ENCODE results near the gene KLHL22.
"Not testable (repeated sequence)": the region's sequence is repeated elsewhere in the genome, so short reads cannot be mapped to it uniquely, and the experiment has no call there.

Gene KLHL22

DNA sequence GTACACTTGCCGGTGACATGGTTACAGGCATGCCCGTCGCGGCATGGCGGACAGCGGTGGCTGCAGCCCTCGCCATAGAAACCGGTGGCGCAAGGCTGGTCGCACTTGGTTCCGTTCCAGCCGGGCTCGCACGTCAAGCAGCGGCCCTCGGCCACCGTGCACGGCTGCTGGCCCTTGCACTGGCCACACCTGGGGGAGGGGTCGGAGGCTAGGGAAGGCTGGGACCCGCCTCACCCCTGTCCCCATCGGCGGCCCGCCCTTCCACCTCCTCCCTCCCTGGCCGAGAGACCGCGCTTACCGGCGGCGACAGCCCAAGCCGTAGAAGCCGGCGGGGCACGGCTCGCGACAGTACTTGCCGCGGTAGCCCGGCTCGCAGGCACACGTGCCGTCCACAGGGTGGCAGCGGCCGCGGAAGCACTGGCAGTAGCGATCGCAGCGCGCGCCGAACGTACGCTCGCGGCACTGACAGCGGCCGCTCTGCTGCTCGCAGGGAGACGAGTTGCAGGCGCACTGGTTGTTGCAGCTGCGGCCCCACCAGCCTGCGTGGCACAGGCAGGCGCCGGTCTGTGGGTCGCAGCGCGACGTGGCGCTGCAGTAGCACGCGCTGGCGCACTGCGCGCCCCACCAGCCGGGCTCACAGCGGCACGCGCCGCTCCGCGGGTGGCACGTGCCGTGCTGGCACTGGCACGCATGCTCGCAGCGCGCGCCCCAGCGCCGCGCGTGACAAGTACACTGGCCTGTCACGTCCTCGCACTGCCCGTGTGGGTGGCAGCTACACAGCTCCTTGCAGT is 64.7 kb downstream of the KLHL22 start:
- peak in 1 of 2 experiments; percentile 26 for DNase-seq

DNA sequence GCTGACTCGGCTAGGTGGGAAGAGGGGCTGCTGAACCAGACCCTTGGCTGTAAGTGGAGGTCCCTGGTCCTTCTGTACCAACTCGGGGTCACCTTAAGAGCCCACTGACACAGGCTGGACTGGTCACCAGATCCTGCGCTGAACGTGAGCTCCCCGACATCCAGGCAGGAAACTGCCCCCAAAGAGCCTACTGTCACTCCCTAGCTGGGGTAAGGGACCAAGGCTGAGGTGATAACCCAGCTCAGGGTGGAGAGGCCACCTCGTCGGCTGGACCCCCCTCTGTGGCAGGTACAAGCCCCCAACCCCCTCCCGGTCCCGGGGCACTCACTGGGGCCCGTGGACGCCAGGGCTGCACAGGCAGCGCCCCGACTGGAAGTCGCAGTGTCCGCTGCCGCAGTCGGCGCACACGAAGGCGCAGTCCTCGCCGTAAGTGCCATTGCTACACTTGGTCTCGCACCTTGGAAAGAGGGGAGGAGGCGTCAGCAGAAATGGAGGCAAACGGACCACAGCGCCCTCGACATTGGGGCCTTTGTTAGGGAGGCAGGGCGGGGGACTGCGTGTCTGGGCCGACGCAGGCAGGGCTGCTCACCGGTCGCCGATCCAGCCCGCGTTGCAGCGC is 65.4 kb downstream of the KLHL22 start:
- no peak for DNase-seq

DNA sequence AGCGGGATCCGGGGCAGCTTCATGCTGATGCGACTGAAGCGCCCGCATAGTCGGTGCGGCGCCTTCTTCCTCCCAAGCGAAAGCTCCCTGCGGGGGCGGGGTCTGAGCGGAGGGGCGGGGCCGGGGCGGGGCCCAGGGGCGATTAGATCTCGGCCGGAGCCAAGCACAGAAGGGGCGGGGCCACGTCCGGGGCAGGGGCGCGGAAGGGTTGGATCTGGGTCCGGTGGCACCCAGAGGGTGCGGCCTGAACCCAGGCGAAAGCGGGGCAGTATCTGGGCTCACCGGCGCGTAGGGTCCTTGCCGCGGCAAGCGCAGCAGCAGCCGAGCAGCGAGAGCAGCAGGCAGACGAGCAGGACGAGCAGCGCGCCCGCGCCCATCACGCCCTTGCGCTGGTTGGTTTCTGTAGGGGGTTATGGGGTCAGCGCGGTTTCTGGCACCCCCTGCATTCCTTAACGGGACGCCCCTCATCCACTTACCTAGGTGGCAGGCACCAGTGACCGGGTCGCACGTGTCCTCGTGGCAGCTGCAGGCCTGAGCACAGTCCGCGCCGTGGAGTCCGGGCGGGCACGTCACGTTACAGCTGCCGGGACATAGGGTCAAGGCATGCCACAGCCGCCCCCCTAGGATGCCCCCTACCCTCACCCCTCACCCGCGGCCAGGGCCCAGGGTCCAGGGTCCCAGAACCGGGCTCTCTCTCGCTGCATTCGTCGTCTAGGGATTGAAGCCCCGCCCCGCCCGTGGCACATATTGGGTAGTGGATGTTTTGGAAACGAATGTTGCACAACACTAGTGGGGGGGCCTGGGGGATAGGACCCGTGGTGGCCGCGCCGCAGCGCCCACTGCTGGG is 66.1 kb downstream of the KLHL22 start:
- no peak for DNase-seq

DNA sequence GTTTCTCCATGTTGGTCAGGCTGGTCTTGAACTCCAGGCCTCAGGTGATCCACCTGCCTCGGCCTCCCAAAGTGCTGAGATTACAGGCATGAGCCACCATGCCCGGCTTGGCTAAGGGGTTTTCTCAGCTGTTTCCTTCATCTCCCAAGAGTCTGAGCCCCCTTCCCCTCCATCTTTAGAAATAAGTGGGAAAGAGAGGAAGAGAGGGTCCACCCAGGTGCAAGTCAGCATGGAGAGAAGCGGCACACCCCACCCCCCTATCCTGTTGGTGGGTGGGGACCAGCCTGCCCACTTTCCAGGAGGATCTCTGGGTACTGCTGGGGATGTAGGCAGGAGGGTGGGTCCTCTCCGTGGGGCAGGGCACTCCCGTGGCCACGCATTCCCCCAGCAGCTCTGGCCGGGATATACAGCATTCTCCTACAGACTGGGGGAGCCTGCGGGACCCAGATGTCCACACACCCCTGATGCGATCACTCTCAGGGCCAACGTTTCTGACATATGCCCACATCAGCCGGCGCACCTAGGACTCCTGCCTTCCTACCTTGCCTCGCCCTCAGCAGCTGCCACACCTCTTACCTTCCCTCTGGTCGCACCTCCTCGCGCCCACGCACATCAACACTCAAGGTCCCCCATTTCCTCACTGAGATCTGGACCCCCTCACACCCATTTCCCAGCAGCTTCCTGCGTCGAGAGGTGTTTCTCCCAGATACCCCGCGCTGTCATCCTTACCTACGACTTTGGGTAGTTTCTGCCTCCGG is 66.9 kb downstream of the KLHL22 start:
- no peak for DNase-seq

DNA sequence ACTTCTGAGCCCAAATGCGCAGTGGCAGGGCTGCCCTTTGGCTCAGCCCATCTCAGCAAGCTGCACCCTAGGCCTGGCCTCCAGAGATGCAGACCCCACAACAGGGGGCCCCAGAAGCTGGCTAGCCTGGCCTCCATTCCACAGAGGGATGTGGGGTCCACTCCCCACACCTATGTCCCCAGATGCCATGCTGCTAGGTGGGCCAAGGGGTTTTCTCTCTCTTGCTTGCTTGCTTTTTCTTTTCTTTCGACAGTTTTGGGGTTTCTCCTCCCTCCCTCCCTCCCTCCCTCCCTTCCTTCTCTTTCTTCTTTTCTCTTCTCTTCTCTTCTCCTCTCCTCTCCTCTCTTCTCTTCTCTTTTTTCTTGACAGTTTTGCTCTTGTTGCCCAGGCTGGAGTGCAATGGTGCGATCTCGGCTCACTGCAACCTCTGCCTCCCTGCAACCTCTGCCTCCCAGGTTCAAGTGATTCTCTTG is 67.6 kb downstream of the KLHL22 start:
- no peak for DNase-seq

DNA sequence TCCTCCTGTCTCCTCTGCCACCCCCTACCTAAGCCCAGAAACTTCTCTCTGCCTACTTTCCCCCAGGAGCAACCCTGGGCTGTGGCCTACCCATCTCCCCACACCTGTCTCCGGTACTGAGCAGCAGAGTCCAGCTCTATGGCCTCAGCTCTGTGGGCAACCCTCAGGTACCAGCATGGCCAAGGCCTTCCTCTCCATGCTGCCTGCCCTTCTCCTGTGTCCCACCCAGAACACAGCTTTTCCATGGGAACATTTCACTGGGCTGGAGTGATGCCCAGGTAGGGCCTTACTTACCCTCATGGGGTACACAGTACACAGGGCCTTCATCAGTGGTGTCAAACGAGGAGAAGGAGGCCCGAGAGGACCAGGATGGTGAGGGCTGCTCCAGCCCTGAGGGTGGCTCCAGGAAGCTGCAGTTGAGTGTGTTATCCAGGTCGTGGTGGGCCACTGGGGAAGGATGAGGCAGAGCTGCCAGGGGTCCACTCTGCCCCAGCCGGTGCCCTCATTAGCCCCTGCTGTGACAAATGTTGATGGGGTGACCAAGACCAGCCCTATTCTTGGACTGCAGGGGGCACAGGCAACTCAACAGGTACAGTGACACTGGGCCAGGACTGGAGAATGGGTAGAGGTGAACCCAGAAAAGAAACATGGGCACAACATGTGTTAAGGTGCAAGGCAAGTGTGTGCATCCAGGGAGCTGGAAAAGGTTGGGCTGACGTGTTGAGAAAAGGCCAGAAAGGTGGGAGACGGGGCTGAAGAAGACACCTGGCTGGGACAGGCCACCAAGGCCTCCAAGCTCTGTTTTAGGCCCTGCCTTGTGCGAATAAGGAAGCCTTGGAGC is 68.3 kb downstream of the KLHL22 start:
- no peak for DNase-seq

DNA sequence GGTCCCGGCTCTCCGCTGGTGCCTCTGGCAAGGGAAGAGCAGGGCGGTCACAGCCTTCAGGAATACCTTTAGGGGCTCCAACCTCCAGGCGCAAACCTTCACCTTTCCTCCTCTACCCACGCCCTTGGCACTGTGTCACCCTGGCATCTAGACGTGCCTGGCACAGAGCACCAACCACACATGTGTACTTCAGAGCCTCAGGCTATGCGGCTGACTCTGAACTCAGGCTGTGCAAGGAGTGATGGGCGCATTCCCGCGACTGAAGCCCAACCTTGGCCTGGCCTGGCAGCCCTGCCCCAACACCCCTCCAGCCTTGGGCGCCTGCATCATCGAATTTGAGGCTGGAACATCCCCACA is 69.4 kb downstream of the KLHL22 start:
- no peak for DNase-seq

DNA sequence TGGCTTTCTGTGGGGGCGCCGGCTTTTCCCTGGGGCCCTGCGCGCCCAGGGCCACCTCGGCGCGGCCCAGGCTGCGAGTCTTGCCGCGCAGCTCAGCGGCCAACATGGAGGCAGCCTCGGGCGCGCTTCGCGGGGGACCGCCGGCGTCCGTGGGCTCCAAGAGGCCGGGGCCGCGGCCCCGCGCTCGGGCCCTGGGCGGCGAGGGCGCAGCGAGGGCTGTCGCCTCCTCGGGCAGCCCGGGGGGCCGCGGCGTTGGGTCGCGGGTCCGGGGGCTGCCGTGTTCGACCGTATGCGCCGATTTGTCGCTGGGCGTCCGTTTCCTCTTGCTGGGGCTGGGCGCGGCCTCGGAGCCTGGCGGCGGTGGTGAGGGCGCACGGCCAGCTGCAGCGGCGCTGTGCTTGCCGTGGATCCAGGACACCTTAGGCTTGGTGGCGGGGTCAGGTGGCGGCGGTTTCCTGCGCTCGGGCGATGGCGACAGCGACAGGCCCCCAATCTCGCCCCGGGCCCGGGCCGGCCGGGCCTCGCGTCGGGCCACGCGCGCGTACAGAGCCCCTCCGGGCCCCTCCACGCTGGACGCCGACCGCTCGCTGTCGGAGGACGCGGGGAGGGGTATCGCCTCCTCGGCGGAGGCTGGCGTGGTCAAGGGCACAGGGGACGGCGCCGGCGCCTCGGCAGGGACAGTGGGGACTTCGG is 69.9 kb downstream of the KLHL22 start:
- no peak for DNase-seq

DNA sequence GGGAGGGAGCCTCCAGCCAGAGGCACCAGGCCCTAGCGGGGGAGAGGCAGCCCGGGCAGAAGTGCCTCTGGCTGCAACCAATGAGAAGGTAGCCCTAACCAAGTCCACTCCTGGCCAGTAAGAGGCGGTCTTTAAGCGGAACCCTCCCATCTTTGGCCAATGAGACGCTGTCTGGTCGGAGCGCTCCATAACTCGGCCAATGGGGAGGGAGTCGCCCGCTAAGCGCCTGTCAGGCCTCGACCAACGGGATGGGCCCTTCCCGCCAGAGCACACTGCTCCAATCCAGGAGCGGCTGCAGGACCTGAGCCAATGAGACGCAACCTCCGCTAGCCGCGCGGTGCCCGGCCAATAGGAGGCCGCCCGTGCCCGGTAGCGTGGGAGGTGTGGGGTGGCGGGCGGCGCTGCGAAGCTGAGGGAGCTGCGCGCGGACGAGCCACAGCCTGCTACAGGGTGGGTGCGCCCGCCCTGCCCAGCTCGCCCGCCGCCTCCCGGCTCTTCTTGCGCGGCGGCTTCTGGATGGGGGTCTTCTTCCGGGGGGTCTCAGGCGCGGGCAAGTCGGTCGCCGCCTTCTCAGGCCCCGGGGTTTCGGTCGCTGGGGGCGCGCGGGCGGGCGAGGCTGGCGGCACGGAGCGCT is 70.5 kb downstream of the KLHL22 start:
- no peak for DNase-seq

DNA sequence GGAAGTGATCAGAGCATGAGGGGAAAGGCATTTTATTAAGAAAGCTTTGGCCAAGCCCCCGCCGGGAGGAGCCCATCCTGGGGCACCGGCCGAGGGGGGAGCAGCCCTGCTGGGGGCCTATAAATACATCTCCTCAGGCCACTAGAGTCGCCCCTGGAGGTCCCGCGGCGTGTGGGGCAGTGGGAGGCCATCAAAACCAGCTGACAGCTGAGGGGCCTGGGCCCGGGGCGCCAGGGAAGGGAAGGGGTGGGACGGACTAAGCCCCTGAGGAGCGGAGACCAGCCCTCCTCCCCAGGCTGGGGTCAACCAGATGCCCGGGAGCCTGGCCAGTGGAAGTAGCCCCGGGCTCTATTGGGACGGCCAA is 71.0 kb downstream of the KLHL22 start:
- DNase-seq: no peak

DNA sequence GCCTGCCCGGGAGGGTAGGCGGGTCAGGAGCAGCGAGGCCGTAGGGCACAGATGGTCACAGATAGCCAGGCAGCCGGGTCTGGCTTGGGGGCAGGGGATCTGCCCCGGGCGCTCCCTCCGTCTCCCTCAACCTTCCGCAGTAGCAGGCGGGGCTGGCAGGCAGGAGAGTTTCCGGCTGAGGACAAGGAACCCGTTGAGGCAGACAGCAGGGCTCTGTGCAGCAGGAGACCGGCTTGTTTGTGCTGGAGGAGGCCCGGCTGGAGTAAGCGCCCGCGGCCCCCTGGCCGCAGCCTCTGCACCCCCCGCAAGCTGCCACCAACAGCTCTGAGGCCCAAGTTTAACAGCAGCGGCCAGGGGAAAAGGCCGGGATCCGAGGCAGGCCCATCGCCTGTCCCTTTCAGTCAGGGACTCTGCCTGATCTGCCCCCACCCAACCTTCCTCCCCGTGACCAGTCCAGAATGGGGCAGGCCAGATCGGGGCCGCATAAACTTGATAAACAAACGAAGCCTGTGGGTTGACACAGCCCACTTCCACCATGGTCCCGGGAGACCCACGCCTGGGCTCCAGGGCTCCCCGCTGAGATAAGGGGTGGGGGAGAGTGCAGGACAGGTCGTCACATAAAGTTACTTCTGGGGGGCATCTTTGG is 71.6 kb downstream of the KLHL22 start:
- no peak for DNase-seq

DNA sequence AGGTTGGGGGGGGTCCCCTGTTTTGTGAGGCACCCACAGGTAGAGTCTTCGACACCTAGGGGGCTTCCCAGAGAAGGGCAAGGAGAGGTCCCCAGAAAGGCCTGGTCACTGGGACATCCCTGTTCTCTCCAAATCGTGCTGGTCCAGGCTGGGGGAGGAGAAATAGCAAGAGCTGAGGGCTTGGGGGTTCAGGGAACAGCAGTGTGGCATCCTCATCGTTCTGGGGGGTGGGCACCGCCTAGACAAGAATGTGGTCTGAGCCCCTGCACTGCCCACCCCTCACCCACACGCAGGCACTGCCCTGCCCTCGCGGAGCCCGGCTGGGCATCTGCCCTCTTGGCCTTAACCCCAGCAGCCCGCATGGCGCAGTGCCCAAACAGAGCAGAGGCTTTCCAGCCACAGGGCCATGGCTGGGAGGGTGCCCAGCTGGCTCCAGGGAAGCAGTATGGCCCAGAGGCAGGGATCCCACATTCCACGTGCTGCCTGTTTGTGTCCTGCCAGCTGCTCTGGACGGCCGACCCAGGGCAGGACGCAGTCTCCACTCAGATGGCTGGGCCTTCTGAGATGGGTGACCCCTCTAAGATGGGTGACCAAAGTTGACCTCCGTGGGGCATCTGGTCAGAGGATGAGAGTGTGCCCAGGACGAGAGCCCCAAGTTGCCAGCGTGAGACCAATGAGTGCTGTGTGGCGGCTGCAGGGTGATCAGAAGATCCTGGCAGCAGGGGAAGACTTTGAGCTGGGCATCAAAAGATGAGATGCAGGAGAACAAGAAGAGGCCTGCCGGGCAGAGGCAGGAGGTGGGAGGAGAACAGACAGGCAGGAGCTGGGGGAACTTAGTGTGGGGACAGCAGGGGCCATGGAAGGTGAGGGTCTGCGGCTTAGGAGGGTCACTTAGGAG is 72.3 kb downstream of the KLHL22 start:
- no peak for DNase-seq

DNA sequence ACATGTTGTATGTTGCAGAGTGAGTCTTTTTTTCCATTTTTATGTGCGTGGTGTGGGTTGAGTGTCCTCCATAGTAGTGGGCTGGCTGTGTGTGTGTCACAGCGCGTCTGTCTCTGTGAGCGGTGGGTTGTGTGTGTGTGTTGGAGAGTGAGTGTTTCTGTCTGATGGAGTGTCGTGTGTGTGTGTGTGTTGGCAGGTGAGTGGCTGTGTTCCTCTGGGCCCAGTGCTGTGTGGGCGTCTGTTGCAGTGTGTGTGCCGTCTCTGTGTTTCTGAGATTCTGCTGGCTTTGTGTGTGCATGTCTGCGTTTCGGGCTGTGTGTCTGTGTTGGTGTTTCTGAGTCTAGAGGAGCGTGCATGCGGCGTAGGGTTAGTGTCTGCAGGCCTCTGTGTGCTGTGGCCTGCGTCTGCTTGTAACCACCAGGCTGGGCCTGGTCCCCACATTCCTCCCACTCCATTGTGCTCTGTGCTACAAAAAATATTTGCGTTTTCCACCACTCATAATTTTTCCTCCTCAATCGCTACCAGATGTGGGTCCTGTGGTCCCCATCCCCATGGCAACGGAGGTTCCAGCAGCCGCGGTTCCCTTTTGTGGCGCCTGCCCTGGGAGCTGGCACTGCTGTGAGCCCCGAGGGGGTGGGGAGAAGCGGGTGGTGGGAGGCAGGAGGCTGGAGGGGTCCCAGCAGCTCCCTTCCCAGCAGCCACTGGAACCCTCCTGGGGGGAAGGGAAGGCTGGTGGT is 73.2 kb downstream of the KLHL22 start:
- DNase-seq: no peak

DNA sequence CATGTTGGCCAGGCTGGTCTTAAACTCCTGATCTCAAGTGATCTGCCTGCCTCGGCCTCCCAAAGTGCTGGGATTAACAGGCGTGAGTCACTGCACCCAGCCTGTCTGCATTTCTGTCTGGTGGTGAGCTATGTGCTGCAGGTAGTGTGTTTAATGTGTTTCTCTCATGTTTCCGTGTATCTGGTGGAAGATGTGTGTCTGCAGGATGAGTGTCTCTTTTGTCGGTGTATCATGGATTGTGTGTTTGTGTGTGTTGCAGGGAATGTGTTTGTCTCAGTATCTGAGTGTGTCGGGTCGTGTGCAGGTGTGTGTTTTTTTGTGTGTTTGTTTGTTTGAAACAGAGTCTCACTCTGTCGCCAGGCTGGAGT is 74.1 kb downstream of the KLHL22 start:
- DNase-seq: no peak

DNA sequence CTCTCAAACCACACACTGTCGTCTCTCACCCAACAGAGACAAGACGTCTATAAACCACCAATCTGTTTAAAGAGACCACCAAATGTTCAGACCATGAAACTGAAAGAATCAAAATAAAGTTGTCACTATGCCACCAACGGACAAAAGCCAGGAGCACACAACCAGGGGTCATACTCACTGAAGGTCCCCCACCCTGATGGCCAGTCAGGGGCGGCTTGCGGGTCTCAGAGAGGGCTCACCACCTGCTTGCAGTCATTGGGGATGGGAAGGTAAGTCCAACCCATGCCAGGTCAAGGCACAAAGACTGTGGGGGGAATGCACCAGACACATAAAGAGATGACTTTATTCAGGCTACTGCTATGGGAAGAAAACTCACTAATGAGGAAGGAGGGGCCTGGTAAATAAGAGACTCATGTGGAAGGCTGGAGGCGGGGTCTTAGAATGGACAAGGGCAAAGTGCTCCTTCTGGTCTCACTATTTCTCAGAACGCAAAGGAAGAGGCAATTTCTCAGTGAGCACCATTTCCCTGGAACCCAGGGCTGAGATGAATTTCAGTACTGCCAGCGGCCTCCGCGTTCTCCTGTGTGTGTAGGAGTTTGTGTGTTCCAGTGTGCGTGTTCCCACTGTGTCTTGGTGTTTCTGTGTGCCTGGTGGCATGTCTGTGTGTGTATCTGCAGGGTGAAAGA is 75.3 kb downstream of the KLHL22 start:
- DNase-seq: no peak

DNA sequence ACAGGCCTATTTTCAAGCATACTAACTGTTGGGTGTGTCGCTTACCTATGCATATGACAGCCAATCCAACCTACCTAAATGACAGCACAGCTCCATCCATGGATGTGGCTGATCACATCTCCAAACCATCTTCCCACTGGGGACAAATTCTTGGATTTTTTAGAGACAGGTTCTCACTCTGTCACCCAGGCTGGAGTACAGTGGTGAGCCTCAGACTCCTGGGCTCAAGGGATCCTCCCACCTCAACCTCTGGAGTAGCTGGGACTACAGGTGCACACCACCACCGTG is 76.0 kb downstream of the KLHL22 start:
- DNase-seq: no peak

DNA sequence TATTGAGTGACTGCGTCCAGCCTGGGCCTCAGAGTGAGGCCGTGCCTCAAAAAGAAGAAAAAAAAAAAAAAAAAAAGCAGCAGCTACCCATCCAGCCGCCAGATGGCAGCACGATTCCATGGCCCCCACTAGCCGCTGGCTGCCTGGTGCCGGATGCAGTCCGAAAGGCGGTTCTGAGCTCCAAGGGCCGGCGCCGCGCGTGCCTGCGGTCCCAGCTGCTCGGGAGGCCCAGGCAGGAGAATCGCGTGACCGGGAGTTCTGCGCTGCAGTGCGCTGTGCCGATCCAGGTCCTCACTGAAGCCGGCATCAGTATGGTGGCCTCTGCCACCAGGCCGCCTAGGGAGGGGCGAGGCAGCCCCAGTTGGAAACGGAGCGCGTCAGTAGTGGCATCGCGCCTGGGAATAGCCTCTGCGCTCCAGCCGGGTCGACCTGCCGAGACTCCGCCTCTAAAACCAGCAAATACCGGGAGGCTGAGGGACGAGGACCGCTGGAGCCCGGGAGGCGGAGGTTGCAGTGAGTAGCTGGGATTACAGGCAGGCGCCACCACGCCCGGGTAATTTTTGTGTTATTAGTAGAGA is 77.3 kb downstream of the KLHL22 start:
- DNase-seq: peak in 1 of 2 experiments; percentile 63

DNA sequence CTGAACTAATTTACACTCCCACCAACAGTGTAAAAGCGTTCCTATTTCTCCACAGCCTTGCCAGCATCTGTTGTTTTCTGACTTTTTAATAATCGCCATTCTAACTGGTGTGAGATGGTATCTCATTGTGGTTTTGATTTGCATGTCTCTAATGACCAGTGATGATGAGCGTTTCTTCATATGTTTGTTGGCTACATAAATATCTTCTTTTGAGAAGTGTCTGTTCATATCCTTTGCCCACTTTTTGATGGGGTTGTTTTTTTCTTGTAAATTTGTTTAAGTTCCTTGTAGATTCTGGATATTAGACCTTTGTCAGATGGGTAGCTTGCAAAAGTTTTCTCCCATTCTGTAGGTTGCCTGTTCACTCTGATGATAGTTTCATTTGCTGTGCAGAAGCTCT is 79.9 kb downstream of the KLHL22 start:
- DNase-seq: not testable (repeated sequence)
